Activated CD8-positive, alpha-beta memory T cell treated with anti-CD3 and anti-CD28 coated beads, Interleukin-2, amount 50 U/mL, for 24 hours (primary cell): Measurements from ENCODE around the gene RIMOC1.

Experiments used
- DNase-seq: peaks from one replicate; pipeline ENCODE4 v3.0.0-alpha.2; 2020; ENCODE audit errors: extremely low read depth

The RIMOC1 gene, protein sequence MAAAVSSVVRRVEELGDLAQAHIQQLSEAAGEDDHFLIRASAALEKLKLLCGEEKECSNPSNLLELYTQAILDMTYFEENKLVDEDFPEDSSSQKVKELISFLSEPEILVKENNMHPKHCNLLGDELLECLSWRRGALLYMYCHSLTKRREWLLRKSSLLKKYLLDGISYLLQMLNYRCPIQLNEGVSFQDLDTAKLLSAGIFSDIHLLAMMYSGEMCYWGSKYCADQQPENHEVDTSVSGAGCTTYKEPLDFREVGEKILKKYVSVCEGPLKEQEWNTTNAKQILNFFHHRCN

DNA sequence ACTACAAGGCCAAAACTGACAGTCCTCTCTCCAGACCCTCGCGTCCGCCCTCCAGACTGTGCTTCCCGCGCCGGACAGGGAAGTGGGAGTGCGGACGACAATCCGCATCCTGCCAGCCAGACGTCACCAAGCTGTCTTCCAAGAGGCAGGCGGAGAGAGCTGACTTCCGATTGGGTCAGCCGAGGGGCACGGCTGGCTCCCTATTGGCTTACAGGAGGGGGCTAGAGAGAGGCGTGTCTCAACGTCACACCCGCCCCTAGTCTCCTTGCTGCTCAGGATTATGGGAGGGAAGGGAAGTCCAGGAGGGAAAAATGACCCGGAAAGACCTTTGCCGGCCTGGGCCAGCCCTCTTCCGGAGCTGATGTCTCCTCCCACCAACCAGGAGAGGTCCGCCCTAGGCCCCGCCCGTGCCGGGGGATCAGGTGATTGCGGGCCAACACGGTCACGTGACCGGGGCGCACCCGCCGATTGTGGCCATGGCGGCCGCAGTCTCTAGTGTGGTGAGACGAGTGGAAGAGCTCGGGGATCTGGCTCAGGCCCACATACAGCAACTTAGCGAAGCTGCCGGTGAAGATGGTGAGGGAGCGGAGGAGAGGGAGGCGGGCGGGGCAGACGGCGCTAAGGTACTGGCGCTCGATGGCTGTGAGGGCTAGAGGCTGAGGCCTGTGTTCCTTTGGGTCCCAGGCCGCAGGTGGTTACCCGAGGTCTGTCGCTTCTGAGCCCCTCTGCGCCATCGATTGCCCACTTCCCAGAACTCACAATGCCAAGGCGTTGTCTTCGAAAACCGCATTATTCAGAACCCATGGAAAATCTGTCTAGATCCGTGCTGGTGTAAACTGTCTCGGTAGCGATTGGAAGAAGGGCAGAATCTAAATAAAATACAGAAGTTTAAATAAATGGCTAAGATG lies at the start of gene RIMOC1:
RIMOC1 (plus strand) TSS at position 453 of the 908 bp plus-strand sequence; CDS start at position 477, 24 bp downstream.
- DNase-seq = peak; percentile 93

DNA sequence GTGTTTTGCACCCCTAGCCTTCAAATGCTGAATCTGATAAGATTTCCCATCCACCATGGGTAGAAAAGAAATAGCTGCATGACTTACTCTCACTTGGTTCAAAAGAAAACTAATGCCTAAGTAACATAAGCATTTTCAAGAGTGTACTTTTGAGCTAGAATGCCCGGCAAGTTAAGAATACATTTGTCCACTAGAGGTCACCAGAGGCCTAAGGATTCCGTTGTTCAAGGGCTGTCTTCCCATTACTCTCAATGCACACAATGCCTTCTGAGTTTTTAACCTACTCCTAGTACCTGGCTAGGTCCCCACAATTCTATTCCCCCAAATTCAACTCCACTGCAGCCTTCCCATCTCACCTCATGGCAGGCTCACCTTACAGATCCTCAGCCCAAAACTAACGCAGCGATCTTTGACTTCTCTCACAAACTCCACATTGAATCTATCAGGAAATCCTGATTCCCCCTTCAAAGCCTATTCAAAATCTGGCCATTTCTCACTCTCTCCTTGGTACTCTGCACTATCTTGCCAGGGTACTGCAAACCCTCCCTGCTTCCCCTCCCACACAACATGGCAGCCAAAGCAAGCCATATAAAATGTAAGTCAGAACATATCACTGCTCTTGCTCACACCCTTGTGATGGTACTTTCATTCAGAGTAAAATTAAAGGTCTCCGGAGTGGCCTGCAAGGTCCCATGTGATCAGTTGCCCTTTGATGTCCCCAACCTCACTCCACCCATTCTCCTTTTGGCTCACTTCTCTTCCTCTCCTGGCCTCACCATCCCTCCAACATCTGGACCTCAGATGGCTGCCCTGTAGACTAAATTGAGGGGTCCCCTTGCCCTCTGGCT lies 47.3 kb upstream of the RIMOC1 start:
- no peak for DNase-seq

DNA sequence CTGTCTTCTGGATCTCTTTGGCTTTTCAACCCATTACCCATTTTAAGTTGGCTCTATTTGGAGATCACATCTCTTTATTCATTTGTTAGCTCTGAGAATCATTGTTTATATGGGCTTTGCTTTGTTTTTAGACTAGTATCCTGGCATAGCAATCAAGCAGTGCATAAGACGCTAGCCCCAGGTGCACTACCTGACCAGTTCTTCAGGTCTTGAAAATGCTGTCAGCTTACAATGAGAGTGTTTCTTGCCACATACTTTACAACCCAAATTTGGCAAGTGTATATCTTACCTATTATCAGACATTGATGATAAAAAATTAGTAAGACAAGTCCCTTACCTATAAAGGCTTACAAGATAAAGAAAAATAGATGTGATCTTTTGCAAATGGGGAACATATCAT lies 46.2 kb upstream of the RIMOC1 start:
- DNase-seq = no peak

DNA sequence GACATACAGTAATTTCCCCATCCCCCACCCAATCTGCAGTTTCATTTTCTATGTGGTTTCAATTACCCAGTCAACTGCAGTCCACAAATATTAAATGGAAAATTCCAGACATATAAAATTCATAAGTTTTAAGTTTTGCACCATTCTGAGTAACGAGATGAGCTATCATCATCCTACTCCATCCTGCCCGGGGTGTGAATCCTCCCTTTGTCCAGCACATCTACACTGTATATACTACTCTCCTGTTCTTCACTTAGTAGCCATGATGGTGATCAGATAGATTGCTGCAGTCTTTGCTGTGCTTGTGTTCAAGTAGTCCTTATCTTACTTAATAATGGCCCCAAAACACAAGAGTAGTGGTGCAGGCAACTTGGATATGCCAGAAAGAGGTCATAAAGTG lies 45.3 kb upstream of the RIMOC1 start:
- DNase-seq = no peak

DNA sequence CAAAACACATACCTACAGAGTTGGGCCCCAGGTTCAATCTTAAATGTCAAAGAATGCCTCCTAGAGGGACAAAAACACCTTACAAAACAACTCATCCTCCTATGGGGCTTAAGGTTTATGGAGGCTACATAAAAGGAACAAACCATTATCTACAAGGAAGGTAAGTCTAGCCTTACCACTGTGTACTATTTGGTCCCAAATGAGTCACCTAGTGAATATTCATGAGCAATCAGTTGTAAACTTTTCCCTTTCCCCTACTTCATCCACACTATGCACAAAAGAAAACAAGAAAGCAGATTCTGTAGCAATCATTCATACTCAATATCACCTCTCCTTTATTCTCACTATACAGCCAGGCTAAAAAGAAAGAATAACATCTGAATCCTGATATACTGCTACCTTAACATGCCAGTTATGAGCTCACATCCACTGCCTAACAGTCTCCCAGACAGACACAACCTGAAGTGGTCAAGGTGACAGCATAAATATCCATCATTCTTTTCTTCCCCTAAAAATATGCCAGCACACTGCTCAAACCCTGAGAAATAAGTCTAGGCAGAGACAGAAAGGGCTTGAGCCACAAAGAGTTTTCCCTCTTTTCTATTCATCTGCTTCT lies 40.2 kb upstream of the RIMOC1 start:
- DNase-seq = no peak

DNA sequence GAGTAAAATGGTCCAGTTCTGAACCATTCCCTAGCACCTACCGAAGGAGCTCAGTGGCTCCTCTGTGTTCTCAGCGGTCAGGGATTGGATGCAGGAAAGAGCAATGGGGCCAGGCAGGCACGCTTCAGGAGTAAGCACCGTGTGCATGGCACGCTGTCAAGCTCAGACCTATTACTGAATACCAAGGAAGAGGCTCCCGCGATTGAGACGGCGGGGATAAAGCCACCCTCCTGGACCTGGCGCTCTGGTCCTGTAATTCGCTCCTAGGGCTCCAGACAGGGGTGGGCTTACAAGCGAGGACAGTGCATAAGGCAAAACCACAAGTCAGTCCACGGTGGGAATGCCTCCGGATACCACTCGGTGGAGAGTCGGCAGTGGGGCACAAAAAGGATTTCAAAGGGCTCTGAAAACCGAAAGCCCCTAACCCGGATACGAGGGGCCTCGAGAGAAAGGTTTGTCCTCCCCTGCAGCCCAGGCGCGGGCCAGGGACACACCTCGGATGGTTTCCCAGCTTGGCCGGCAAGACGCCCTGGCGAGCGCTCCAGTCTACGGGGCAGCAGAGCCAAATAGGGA lies 34.9 kb upstream of the RIMOC1 start:
- DNase-seq = no peak

DNA sequence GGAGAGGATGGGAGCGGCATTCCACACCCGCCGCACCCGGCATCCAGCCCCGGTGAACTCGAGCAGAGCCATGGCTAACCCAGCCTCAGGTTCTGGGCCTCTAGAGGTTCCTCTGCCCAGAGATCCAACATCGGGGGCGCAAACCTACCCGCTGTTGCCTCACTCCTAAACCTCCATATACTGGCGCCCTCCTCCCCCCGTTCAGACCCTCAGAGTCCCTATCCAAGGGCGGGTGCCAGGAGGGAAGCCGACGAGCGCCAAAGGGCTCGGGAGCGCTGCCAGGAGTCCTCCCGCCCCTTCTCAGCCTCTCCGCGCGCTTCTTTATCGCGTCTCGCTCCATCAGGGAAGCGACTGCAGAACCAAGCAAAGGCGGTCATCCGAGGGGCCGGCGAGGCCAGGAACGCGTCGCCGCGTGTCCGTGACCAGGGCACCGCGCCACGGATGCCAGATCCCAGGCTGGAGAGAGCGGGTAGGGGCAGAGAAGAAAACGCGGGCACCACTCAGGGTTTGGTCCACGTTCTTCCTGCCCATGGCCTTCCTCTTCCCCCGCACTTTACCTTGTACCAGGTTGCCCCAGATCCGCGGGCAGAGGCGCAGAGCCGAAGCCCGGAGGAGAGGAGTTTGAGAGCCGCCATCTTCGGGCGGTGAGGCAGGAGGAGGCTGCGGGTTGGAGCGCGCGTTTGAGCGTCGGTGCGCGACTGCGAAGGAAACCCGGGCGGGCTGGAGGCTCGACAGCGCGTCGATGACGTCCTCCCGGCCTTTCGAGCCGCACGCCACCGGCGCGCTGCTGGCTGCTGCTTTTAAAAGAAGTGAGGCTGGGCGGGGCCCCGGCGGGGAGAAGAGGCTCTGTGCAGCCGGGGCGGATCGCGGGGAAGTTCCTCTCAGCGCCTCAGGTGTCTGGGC lies 34.2 kb upstream of the RIMOC1 start, which contains the start of gene OXCT1:
OXCT1 (minus strand) TSS at position 702 of the 903 bp plus-strand sequence; CDS start at position 635, 67 bp downstream.
- peak; percentile 75 for DNase-seq

DNA sequence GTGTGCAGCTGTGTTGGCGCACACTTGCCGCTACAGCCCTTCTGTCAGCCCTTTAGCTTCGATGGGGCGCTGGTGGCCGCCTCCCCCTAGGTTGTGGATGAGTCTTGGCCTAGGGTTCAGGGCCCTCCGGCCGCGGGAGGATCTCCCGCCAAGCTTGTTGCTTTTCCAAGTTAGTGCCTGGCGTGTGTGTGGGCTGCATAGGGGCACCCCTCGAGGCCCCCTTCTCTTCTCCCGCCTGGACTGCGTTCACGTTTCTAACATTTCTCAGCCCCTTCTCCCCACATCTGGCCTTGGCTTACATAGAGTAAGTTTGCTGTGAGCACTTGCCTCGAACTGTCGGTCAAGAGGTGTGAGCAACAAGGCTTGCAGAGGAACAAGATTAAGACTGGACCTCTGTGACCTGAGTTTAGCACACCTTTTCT lies 33.5 kb upstream of the RIMOC1 start:
- no peak for DNase-seq

DNA sequence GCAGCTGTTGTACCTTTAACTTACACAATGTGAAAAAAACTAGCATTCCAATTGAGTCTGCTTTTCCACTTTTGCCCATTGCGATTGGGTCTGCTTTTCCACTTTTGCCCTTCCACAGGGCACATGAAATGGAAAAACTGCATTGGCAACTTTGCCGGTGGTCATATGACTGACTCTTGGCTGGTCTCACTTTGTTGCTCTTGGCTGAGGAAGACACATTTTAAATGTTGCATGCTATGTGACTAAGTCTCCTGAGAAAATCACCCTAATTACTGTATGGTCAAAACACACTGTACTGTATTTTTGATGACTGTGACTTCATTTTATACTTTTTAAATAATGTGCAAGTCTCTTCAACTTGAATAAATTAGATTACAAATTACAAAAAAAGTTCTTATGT lies 32.3 kb upstream of the RIMOC1 start:
- no peak for DNase-seq

DNA sequence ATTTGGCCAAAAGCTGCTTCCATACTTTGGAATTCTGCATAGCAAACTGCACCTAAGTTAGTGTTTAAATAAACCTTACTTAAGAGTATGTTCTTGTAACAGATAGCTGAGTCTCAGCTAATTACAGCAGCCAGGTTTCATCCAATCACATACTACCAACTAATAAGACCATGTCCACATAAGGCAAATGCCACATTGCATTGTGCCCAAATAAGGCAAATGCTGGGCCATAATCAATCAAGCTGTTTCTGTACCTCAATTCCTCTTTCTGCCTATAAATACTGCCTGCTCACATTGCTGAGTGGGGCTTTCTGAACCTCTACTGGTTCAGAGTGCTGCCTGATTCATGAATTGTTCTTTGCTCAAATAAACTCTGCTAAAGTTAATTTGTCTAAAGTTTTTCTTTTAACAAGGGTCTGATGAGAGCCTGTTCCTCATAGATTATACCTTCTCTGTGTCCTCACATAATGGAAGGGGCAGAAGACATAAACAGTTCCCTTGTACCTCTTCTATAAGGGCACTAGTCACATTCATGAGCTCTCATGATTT lies 29.6 kb upstream of the RIMOC1 start:
- no peak for DNase-seq

DNA sequence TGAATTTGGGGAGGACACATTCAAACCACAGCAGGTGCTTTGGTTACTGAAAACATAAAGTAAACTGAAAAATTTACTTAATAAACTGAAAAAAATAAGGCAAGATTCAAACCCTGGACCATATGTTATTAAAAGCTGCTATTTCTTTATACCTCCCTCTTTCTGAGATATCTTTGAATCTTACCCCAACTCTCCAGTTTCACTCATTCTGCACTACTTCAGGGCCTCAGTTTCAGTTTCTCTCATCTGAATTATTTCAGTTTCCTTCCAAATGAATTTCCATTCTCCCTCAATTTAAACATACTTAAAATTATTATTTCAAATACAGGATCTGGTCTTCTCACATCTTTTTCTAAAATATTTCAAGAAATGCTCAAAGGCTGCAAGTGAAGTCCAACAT lies 29.0 kb upstream of the RIMOC1 start:
- DNase-seq = no peak

DNA sequence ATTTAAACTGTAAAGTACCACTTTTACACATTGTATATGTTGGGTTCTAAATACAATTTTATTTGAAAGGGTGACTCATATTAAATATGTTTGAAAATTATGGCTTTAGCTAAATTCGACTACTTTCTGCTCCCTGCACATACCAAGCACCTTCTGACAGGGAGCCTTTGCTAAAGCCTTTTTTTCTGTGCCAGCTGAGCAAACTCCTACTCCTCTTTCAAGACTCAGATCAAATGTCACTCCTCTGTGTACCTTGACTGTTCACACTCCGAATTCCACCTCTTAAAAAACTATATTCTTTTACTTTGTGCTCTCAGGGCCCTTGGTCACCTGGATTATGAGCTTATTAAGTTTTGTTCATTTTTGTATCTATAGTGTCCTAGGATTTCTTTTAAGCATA lies 27.5 kb upstream of the RIMOC1 start:
- no peak for DNase-seq

DNA sequence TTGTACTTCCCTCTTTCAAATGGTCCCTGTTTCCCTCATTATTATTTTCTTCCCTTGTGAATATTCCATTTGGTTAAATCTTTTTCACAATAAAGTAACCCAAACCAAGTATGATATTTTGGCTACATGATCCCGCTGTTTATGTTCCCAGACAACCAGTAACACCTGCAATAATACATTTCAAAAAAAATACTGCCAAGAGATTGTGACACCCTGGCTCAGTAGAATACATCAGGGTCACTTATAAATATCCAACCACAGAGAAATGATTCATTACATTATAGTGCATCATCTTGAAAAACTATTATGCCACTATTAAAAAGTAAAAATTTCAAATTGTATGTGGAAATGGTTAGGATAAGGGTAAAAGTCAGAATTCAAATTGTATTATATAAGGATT lies 26.7 kb upstream of the RIMOC1 start:
- no peak for DNase-seq

DNA sequence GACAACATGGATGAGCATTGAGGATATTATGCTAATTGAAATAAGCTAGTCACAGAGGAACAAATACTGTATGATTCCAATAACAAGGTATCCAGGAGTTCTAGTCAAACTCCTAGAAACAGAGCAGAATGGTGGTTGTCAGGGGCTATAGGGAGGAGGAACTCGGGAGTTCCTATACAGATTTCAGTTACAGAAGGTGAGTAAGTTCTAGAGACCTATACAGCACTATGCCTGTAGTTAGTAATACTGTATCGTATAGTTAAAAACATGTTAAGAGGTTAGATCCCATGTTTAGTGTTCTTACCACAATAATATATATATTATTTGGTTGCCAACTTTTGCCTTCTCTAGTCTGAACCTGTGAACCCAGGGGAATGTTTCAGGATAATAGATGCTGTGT lies 26.0 kb upstream of the RIMOC1 start:
- DNase-seq = no peak

DNA sequence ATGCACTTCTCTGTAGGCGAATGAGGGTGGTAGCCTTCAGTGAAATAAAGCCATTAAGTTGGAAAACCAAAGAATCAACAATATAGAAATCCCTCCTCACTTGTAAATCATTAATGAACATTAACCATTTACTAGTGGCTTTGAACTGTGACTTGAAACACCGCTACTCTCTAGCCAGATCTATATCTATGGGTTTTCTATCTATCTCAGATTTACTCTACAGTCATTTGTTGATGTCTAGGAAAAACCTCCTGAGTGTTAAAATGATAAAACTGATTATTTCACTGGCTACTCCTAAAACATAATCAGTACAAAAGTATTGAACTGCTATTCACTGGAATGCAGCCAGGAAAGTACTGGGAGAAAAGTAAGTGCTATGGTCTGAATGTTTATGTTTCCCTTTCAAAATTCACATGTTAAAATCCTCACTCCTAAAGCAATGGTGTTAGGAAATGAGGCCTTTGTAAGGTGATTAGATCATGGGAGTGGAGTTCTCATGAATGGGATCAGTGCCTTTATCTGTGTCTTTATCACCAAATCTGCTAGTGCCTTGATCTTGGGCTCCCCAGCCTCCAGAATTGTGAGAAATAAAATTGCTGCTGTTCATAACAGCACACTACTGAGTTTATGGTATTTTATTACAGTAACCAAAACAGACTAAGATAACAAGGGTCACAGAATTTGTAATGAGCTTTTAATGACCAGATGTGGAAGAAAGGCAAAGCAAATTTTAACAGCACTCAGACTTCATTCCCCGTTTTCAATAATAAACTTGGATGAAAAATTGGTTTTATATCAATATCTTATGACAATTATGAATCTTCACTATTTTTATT lies 25.3 kb upstream of the RIMOC1 start:
- no peak for DNase-seq

DNA sequence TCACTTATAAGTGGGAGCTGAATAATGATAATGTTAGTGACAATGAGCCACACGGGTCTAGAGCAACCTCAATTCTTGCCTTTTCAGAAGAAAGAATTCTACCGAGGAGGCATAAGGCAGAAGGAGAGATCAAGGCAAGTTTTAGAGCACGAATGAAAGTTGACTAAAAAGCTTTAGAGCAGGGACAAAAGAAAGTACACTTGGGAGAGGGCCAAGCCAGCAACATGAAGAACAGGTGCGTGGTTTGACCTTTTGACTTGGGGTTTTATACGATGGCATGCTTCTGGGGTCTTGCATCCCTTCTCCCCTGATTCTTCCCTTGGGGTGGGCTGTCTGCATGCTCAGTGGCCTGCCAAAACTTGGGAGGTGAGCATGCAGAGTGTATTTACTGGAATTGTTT lies 21.4 kb upstream of the RIMOC1 start:
- no peak for DNase-seq

DNA sequence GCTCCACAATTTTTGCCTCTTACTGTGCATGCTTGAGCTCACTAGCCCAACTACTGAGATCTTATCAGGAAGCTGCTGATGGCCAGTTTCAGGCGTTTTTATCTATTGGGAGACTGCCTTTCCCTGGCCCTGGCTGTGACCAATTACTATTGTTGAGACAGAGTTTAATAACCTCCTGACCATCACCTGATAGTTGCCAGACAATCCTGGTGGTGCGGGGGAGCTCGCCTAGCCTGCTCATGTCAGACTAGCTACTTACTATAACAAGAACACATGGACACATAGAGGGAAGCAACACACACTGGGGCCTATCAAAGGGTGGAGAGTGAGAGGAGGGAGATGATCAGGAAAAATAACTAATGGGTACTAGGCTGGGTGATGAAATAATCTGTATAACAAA lies 20.9 kb upstream of the RIMOC1 start:
- no peak for DNase-seq

DNA sequence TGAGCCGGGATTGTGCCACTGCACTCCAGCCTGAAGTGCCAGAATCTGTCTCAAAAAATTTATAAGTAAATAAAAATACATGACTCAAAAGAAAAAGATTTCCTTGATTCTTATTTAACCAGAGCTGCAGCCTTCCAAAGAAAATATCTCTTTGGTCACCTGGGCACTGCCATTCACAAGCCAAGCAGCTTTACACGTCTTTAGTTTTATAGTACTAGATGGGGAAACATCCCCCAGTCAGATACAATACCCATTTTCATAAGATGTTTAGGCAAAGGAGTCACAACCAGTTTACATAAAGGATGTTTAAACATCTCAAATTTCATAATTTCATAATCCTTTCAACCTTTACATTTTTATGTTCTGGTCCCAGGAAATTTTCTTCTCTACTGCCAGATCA lies 20.2 kb upstream of the RIMOC1 start:
- no peak for DNase-seq

DNA sequence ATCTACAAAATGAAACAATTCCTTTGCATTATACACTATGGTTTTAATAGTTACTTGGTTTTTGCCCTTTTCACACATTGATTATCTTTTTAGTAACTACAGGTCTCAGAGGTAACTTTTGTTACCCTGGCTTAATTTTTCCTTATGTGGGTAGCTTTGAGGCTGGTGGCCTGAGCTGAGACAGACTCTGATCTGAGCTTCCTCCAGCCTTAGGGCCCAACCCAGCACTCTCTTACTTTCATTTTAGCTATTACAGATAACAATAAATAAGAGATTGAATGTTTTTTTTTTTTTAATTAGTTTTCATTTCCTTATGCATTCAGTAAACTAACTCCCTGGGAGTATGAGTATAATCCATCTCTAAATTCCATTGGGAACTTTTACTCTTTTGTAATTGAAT lies 18.9 kb upstream of the RIMOC1 start:
- no peak for DNase-seq
